A549 (cell line): Measurements from ENCODE around the gene ATP8A2. TPM values are rescaled to one million over a fixed set of nuclear protein-coding genes. Genes with fewer than 3 reads are reported as not detected.
"Not testable (repeated sequence)": the region's sequence is repeated elsewhere in the genome, so short reads cannot be mapped to it uniquely, and the experiment has no call there.

Source experiments
- ATAC-seq, 2 experiments: fragments of 200-7000 bp in 1 of 2; fragments of >200 bp in 1 of 2; cut with Nextera tagmentation in 1 of 2; cut with Tn5 transposase in 1 of 2; 3 replicates each; pipeline versions ENCODE4 v1.8.0 to v1.9.1; 2018 to 2020; ENCODE audit warnings: mild to moderate bottlenecking in 1 of 2, moderate library complexity in 1 of 2
- CTCF ChIA-PET: fragments of 300-600 bp; sonication (Branson Sonifier 250); formaldehyde crosslinking; extraction: SDS; loops from one replicate; lab custom pipeline; 2021; ENCODE audit warnings: antibody characterized with exemption, inconsistent platforms; lab: Yijun Ruan, JAX
- POLR2A ChIA-PET: fragments of 350-600 bp; formaldehyde crosslinking; extraction: SDS; loops from one replicate; lab custom pipeline; 2021; ENCODE audit warnings: antibody characterized with exemption, inconsistent platforms; lab: Yijun Ruan, JAX
- DNase-seq, 2 experiments: peaks; one replicate each; pipeline versions ENCODE4 v3.0.0 to v3.0.0-alpha.2; 2011 to 2016; ENCODE audit warnings: low read depth in 1 of 2, low spot score in 1 of 2
- FAIRE-seq: peaks from 2 replicates; lab custom pipeline; 2011; peaks lifted over from hg19 to GRCh38; lab: Jason Lieb, UNC
- H3K27ac ChIP-seq, 2 experiments: fragments of >200 bp; sonication (Bioruptor Twin); formaldehyde crosslinking; 3 replicates each; pipeline ENCODE4 v1.5.1; 2016 to 2017
- H3K4me1 ChIP-seq: fragments of >200 bp; sonication (Bioruptor Twin); formaldehyde crosslinking; 3 replicates; pipeline ENCODE4 v1.6.1; 2016
- H3K4me2 ChIP-seq: fragments of >200 bp; sonication (Bioruptor Twin); formaldehyde crosslinking; 3 replicates; pipeline ENCODE4 v1.6.1; 2016
- H3K4me3 ChIP-seq: fragments of >200 bp; sonication (Bioruptor Twin); formaldehyde crosslinking; 3 replicates; pipeline ENCODE4 v1.5.1; 2016
- H3K9me3 ChIP-seq: fragments of >200 bp; sonication (Bioruptor Twin); formaldehyde crosslinking; 3 replicates; pipeline ENCODE4 v1.6.1; 2016
- ATOH8 ChIP-seq: fragments of 250-450 bp; sonication (Bioruptor Pico); IDR thresholded peaks from 2 replicates; pipeline ENCODE4 v1.5.0; 2020; ENCODE audit warnings: low read depth, mild to moderate bottlenecking, moderate library complexity
- CBX2 ChIP-seq: fragments of 200-600 bp; sonication (generic); IDR thresholded peaks from 2 replicates; pipeline ENCODE4 v1.6.1; 2016; ENCODE audit warnings: low read depth, mild to moderate bottlenecking, borderline replicate concordance
- CHD2 ChIP-seq: fragments of 150-350 bp; IDR thresholded peaks from 2 replicates; pipeline ENCODE4 v1.6.1; 2014; ENCODE audit warnings: low read length; ENCODE audit not compliant: partially characterized antibody
- EHF ChIP-seq: fragments of 250-450 bp; sonication (Bioruptor Pico); IDR thresholded peaks from 2 replicates; pipeline ENCODE4 v1.5.0; 2020; ENCODE audit warnings: mild to moderate bottlenecking
- ESRRA ChIP-seq: fragments of 150-350 bp; IDR thresholded peaks from 2 replicates; pipeline ENCODE4 v1.6.1; 2014; ENCODE audit warnings: mild to moderate bottlenecking, low read length, borderline replicate concordance
- FOXS1 ChIP-seq: fragments of 250-450 bp; sonication (Bioruptor Pico); IDR thresholded peaks from 2 replicates; pipeline ENCODE4 v1.5.0; 2020; ENCODE audit warnings: mild to moderate bottlenecking, moderate library complexity
- HES2 ChIP-seq: fragments of >200 bp; sonication (Bioruptor Twin); formaldehyde crosslinking; IDR thresholded peaks from 2 replicates; pipeline ENCODE4 v1.6.1; 2016
- HOXB13 ChIP-seq: fragments of 250-450 bp; sonication (Bioruptor Pico); IDR thresholded peaks from 2 replicates; pipeline ENCODE4 v1.5.0; 2020; ENCODE audit warnings: low read depth, mild to moderate bottlenecking, moderate library complexity
- KDM1A ChIP-seq: fragments of 200-600 bp; sonication (generic); IDR thresholded peaks from 2 replicates; pipeline ENCODE4 v1.6.1; 2016; ENCODE audit warnings: low read depth, mild to moderate bottlenecking
- MAFK ChIP-seq: fragments of 450-650 bp; IDR thresholded peaks from 2 replicates; pipeline ENCODE4 v1.6.1; 2014; ENCODE audit not compliant: partially characterized antibody
- PBX3 ChIP-seq: IDR thresholded peaks from 2 replicates; pipeline ENCODE4 v1.6.1; 2012
- PHF8 ChIP-seq: fragments of 200-600 bp; sonication (generic); IDR thresholded peaks from 2 replicates; pipeline ENCODE4 v1.6.1; 2016; ENCODE audit warnings: low read depth, mild to moderate bottlenecking, antibody characterized with exemption, moderate library complexity, borderline replicate concordance
- SREBF2 ChIP-seq: fragments of 450-650 bp; IDR thresholded peaks from 2 replicates; pipeline ENCODE4 v1.6.1; 2014; ENCODE audit warnings: mild to moderate bottlenecking, moderate library complexity
- TP53 ChIP-seq: fragments of 250-450 bp; sonication (Bioruptor Pico); IDR thresholded peaks from 2 replicates; pipeline ENCODE4 v1.5.0; 2021; ENCODE audit warnings: mild to moderate bottlenecking, moderate library complexity
- ZC3H11A ChIP-seq: fragments of 450-650 bp; IDR thresholded peaks from 2 replicates; pipeline ENCODE4 v1.6.1; 2014; ENCODE audit warnings: antibody characterized with exemption, mild to moderate bottlenecking
- ZFP36 ChIP-seq: fragments of 450-650 bp; IDR thresholded peaks from 2 replicates; pipeline ENCODE4 v1.6.1; 2014; ENCODE audit warnings: borderline replicate concordance; ENCODE audit not compliant: partially characterized antibody
- ZSCAN20 ChIP-seq: fragments of 250-450 bp; sonication (Bioruptor Pico); IDR thresholded peaks from 2 replicates; pipeline ENCODE4 v1.8.0; 2022; ENCODE audit warnings: mild to moderate bottlenecking, moderate library complexity
- WGBS: methylation state at CpG from one replicate; pipeline ENCODE4 v1.1.6; 2017; ENCODE audit errors: missing lambda C conversion rate; 5-methylcytosine and 5-hydroxymethylcytosine counted together
- polyA plus RNA-seq, 4 experiments: library from polyadenylated mRNA; depleted of rRNA in 3 of 4; stranded (reverse); fragments of >200 nt; fragmentation: RNase III in 1 of 4; extraction: RNeasy Plus Mini Kit Qiagen cat#74134 plus additional on column Dnase treatment in 1 of 4; gene quantifications; 2 replicates in 3 of 4; 3 replicates in 1 of 4; pipeline ENCODE4 v1.2.3, GENCODE V29; 2011 to 2017
- TF ChIP-seq, protein P1 (sequence below): IDR thresholded peaks from 2 replicates; pipeline ENCODE4 v1.6.1; 2012
- TF ChIP-seq, protein P2 (sequence below): fragments of 200-600 bp; sonication (generic); IDR thresholded peaks from 2 replicates; pipeline ENCODE4 v1.6.1; 2016; ENCODE audit warnings: antibody characterized with exemption, mild to moderate bottlenecking, moderate library complexity

The ATP8A2 gene
- polyA plus RNA-seq, 2 of the 4 experiments (the other 2 are of a cell fraction) = 0.03 TPM; not detected in 1

GRCh38 chr13:25771641-25772478 lies 400.1 kb downstream of the ATP8A2 start:
- Histone ChIP-seq H3K9me3 (no peaks in the 10 kb centered on the region), H3K4me3 (no peak overlapping the region), H3K4me2 (no peak overlapping the region), H3K4me1 (no peaks in the 10 kb centered on the region), H3K27ac (no peak overlapping the region)
- WGBS = 23% methylated on average over 12 of the region's 13 CpGs
- ChIA-PET CTCF (no interaction called here), POLR2A (no interaction called here)
- TF ChIP-seq ZFP36 = no peak
- TF ChIP-seq MAFK = no peak
- TF ChIP-seq, protein P1, sequence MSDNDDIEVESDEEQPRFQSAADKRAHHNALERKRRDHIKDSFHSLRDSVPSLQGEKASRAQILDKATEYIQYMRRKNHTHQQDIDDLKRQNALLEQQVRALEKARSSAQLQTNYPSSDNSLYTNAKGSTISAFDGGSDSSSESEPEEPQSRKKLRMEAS = no peak
- TF ChIP-seq EHF = no peak
- no peak for TF ChIP-seq PBX3
- no peak for TF ChIP-seq HES2
- TF ChIP-seq, protein P2, sequence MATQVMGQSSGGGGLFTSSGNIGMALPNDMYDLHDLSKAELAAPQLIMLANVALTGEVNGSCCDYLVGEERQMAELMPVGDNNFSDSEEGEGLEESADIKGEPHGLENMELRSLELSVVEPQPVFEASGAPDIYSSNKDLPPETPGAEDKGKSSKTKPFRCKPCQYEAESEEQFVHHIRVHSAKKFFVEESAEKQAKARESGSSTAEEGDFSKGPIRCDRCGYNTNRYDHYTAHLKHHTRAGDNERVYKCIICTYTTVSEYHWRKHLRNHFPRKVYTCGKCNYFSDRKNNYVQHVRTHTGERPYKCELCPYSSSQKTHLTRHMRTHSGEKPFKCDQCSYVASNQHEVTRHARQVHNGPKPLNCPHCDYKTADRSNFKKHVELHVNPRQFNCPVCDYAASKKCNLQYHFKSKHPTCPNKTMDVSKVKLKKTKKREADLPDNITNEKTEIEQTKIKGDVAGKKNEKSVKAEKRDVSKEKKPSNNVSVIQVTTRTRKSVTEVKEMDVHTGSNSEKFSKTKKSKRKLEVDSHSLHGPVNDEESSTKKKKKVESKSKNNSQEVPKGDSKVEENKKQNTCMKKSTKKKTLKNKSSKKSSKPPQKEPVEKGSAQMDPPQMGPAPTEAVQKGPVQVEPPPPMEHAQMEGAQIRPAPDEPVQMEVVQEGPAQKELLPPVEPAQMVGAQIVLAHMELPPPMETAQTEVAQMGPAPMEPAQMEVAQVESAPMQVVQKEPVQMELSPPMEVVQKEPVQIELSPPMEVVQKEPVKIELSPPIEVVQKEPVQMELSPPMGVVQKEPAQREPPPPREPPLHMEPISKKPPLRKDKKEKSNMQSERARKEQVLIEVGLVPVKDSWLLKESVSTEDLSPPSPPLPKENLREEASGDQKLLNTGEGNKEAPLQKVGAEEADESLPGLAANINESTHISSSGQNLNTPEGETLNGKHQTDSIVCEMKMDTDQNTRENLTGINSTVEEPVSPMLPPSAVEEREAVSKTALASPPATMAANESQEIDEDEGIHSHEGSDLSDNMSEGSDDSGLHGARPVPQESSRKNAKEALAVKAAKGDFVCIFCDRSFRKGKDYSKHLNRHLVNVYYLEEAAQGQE = no peak
- TF ChIP-seq CHD2 = no peak
- no peak for TF ChIP-seq ATOH8 (CRISPR knock-in tag)
- TF ChIP-seq ESRRA = no peak
- no peak for TF ChIP-seq TP53 (CRISPR knock-in tag)
- TF ChIP-seq KDM1A = no peak
- TF ChIP-seq ZSCAN20 = no peak
- no peak for TF ChIP-seq HOXB13 (CRISPR knock-in tag)
- TF ChIP-seq PHF8 = no peak
- no peak for TF ChIP-seq FOXS1
- no peak for TF ChIP-seq SREBF2
- TF ChIP-seq ZC3H11A = no peak
- TF ChIP-seq CBX2 = no peak
- DNase-seq (no peak), FAIRE-seq (no peak), ATAC-seq (no peak)

DNA sequence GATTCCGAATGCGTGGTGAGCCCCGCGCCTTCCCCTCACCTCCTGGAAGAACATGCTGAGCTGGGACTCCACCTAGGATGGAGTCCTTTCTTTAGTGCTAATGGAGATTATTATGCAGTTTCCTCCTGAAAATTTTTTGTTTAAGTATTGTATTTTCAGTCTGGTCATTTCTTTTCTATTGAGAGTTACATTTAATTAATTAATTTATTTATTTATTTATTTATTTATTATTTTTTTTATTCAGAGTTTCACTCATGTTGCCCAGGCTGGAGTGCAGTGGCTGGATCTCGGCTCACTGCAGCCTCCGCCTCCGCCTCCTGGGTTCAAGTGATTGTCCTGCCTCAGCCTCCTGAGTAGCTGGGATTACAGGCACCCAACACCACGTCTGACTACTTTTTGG lies 400.8 kb downstream of the ATP8A2 start:
- H3K4me3 ChIP-seq, H3K9me3 ChIP-seq, ATAC-seq, H3K4me2 ChIP-seq, POLR2A ChIA-PET, H3K27ac ChIP-seq, DNase-seq, CTCF ChIA-PET, H3K4me1 ChIP-seq, FAIRE-seq: not testable (repeated sequence)
- WGBS = 72% methylated on average over 8 of the region's 8 CpGs

GRCh38 chr13:25774056-25774455 lies 402.3 kb downstream of the ATP8A2 start:
- H3K4me1 ChIP-seq, ATAC-seq, H3K4me3 ChIP-seq, H3K9me3 ChIP-seq, FAIRE-seq, CTCF ChIA-PET, DNase-seq, POLR2A ChIA-PET, H3K4me2 ChIP-seq, H3K27ac ChIP-seq: not testable (repeated sequence)
- WGBS = 0% methylated on average over 1 of the region's 1 CpG
